GM18505 (cell line): Measurements from ENCODE around the gene FGGY.
"Not testable (repeated sequence)": the region's sequence is repeated elsewhere in the genome, so short reads cannot be mapped to it uniquely, and the experiment has no call there.

Experiments
- ATAC-seq: cut with Tn5 transposase; IDR thresholded peaks from one replicate; pipeline ENCODE4 v1.9.1; 2021; ENCODE audit not compliant: unreplicated experiment
- POLR2A ChIP-seq: IDR thresholded peaks from 4 replicates; pipeline ENCODE4 v1.6.1; 2011; ENCODE audit warnings: borderline replicate concordance; ENCODE audit not compliant: insufficient read depth, insufficient read length; ENCODE audit errors: extremely low read depth

The FGGY gene

GRCh38 chr1:59570524-59570923 is 273.6 kb downstream of the FGGY start:
- TF ChIP-seq POLR2A = no peak
- peak; percentile 76 for ATAC-seq

GRCh38 chr1:59574085-59574484 is 277.2 kb downstream of the FGGY start:
- TF ChIP-seq POLR2A = no peak
- ATAC-seq = no peak

- no peak for ATAC-seq
These were observed 280.9 kb downstream of the FGGY start for GRCh38 chr1:59577774-59578173.

GRCh38 chr1:59579222-59579621 is 282.3 kb downstream of the FGGY start:
- no peak for TF ChIP-seq POLR2A
- ATAC-seq = no peak

More at GRCh38 chr1:59577774-59578173, 280.9 kb downstream of the FGGY start:
- TF ChIP-seq POLR2A = no peak

- ATAC-seq = no peak
- TF ChIP-seq POLR2A = no peak
These were observed 283.4 kb downstream of the FGGY start for GRCh38 chr1:59580257-59580656.

GRCh38 chr1:59592410-59592809 is 295.5 kb downstream of the FGGY start:
- not testable (repeated sequence) for ATAC-seq

GRCh38 chr1:59592924-59593323 is 296.0 kb downstream of the FGGY start:
- no peak for ATAC-seq

GRCh38 chr1:59593798-59594790 is 297.2 kb downstream of the FGGY start:
- no peak for TF ChIP-seq POLR2A
- no peak for ATAC-seq

More at GRCh38 chr1:59592924-59593323, 296.0 kb downstream of the FGGY start:
- no peak for TF ChIP-seq POLR2A

GRCh38 chr1:59595774-59596173 is 298.9 kb downstream of the FGGY start:
- ATAC-seq = no peak
- no peak for TF ChIP-seq POLR2A

- TF ChIP-seq POLR2A = no peak
- no peak for ATAC-seq
These were observed 299.5 kb downstream of the FGGY start for GRCh38 chr1:59596432-59596831.

- no peak for ATAC-seq
- TF ChIP-seq POLR2A = no peak
These were observed 300.1 kb downstream of the FGGY start for GRCh38 chr1:59596956-59597355.

- no peak for TF ChIP-seq POLR2A
- no peak for ATAC-seq
These were observed 300.7 kb downstream of the FGGY start for GRCh38 chr1:59597420-59598119.

GRCh38 chr1:59598120-59598440 is 301.2 kb downstream of the FGGY start:
- no peak for TF ChIP-seq POLR2A
- no peak for ATAC-seq

GRCh38 chr1:59601041-59601441 is 304.1 kb downstream of the FGGY start:
- ATAC-seq = no peak
- TF ChIP-seq POLR2A = no peak
